ENCODE results near the gene PPME1.

- no peak for TF ChIP-seq CTCF (IDR thresholded peaks at IDR 0.05 in 2 of 3, conservative IDR thresholded peaks at IDR 0.05 in 1 of 3; ENCODE audit: borderline replicate concordance in 1 of 3, insufficient read depth in 1 of 3, low read depth in 2 of 3, low read length in 2 of 3)
- no peak for TF ChIP-seq EZH2 (IDR thresholded peaks at IDR 0.05)
- no peak for TF ChIP-seq POLR2A (IDR thresholded peaks at IDR 0.05; ENCODE audit: borderline replicate concordance, extremely low read depth, insufficient read depth, insufficient read length)
- no peak for TF ChIP-seq RAD21 (IDR thresholded peaks at IDR 0.05; ENCODE audit: low read depth)
- no peak for TF ChIP-seq EZH2phosphoT487 (IDR thresholded peaks at IDR 0.05; ENCODE audit: borderline replicate concordance)
- TF ChIP-seq YY1 (IDR thresholded peaks at IDR 0.05; ENCODE audit: extremely low read depth, insufficient replicate concordance, low read depth, low read length), result no peak
- TF ChIP-seq EGR1 (IDR thresholded peaks at IDR 0.05; ENCODE audit: low read depth), result no peak
- TF ChIP-seq MAX (IDR thresholded peaks at IDR 0.05), result no peak
- no peak for TF ChIP-seq SIN3A (IDR thresholded peaks at IDR 0.05; ENCODE audit: low read depth)
- no peak for TF ChIP-seq ZBTB33 (IDR thresholded peaks at IDR 0.05; ENCODE audit: extremely low read depth, insufficient replicate concordance, low read length)
Measured at GRCh38 chr11:74272276-74272675, 101.2 kb downstream of the PPME1 start.
